GM18870 (cell line): ENCODE data around the gene INPP5A.
"Not testable (repeated sequence)": the region's sequence is repeated elsewhere in the genome, so short reads cannot be mapped to it uniquely, and the experiment has no call there.

Source experiments
- ATAC-seq: cut with Tn5 transposase; IDR thresholded peaks from one replicate; pipeline ENCODE4 v1.9.1; 2021; ENCODE audit warnings: moderate library complexity; ENCODE audit not compliant: unreplicated experiment

Gene INPP5A

GRCh38 chr10:132699411-132700155, 162.0 kb downstream of the INPP5A start:
- ATAC-seq: no peak

DNA sequence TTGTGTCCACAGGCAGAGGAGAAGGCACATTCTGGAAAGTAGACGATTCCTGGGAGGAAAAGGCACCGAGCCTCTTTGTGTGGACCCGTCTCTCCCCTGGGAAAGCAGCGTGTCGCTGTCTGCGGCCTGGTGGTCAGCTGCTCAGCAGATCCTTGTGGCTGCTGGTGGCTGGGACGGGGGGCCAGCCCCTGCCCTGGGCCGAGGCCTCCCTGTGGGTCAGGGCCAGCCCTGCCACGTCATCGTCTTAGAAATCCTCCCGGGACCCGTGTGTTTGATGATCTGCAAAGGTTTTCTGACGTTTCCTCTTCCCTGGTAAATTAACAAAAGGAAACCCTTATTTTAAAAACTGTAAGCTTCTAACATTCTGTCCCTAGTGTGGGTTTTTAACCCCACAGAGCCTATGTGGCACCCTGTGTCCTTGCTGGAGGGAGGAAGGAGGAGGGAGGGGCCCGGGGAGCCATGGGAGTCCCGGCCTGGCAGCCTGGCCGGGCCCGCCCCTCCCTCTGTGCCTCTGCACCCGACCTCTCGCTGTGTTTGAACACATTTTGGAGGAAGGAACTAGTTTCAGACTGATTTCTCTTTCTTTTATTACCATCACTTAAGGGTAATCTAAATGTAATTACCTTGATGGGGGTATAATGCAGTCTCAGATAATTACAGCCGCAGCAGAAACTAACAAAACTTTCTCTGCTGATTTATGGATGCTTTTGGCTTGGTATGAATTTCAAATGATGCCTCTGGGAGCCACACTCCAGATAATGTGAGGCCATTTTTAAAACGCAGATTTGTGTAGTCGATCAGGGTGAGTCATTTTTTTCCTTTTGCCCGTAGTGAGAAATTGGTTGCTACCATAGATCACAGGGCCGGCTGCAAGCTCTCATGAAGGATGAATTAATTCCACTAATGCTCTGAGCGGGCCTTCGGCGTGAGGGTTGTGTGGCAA, 162.8 kb downstream of the INPP5A start:
- no peak for ATAC-seq

GRCh38 chr10:132701099-132701845, 163.7 kb downstream of the INPP5A start:
- ATAC-seq: no peak

- no peak for ATAC-seq
Measured at GRCh38 chr10:132701846-132702190, 164.2 kb downstream of the INPP5A start.

GRCh38 chr10:132702601-132703418, 165.2 kb downstream of the INPP5A start:
- ATAC-seq: no peak

- ATAC-seq: no peak
Measured at GRCh38 chr10:132703419-132704007, 165.9 kb downstream of the INPP5A start.

DNA sequence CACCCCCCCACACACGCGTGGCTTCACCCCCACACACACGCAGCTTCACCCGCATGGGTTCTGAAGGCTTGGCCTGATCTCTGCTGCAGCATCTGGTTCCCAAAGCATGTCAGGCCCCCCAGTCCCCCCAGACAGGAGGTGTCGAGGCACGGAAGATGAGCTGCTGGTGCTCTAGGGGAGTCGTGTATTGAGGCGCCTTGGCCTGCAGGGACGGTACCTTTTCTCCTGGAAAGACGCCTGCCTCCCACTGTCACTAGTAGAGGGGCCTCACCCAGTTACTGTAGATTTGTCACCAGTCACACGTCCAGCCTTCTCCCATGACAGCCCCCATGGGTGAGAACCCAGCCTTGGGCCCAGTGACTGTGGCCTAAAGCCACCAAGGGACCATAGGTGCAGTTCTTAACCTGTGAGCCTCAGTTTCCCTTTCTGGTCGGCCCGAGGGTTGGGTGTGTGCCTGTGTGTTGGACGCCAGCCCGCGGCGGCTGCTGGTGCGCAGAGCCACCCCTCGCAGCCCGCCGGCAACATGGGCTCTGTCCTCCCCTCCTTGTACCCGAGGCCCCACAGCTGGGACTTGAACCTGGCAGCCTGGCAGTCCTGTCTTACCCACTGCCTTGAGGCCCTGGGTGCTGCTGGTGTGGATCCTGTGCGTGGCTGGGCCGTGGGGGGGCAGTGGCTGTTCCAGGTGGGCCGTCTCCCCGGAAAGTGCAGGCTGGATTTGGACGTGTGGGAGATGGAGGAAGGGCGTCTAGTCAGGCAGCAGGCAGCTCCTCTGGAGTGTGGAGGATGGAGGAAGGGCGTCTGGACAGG, 166.6 kb downstream of the INPP5A start:
- ATAC-seq: no peak

- not testable (repeated sequence) for ATAC-seq
Measured at GRCh38 chr10:132704815-132705064, 167.2 kb downstream of the INPP5A start.

DNA sequence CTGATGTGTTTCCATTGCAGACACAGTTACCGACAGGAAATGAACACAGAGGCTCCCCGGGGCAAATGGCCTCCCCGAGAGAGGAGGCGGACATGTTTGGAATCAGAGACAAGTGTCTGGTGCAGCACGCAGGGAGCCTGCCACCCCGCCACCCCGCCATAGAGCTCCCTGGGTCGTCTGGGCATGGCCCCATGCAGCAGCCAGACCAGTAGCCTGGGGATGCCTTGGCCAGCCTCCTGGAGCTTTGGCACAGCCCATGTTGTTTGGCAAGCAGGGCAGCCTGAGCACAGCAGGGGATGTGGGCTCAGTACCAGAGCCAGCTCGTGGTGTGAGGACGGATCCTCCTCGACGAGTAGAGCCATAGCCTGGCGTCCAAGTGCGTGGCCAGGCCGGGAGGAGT, 167.6 kb downstream of the INPP5A start:
- no peak for ATAC-seq

- ATAC-seq: no peak
Measured at GRCh38 chr10:132705943-132706342, 168.4 kb downstream of the INPP5A start.

DNA sequence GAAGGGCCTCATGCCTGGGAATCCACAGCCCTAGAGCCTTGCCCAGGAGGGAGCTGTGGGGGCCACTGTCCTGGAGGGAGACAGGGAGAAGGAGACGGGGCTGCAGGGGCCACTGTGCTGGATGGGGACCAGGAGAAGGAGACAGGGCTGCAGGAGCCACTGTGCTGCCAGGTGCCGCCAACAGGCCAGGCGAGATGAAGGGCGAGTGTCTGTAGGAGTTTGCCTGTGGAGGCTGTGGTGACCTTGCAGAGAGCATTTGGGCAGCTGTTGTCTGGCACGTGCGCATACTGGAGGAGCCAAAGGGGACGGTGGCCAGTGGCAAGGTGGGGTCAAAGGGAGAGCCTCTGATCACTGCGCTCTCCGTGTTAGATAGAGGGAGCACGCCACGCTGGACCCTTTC, 169.1 kb downstream of the INPP5A start:
- no peak for ATAC-seq

GRCh38 chr10:132707121-132707775, 169.7 kb downstream of the INPP5A start:
- no peak for ATAC-seq

DNA sequence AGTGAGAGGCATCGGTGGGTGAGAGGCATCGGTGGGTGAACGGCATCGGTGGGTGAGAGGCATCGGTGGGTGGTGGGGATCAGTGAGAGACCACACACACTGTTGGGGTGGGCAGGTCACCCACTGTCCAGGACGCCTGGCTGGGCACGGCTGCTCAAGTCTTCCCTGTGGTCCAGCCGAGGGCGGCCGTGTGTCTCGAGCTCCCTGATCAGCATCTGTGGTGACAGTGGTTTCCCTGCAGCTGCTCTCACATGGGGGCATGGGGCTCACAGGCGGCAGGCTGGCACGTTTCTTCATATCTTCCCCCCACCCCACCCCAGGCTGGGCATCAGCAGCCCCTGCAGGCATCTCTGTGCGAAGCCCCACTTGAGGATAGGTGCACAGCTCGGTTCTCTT, 170.2 kb downstream of the INPP5A start:
- ATAC-seq: no peak

DNA sequence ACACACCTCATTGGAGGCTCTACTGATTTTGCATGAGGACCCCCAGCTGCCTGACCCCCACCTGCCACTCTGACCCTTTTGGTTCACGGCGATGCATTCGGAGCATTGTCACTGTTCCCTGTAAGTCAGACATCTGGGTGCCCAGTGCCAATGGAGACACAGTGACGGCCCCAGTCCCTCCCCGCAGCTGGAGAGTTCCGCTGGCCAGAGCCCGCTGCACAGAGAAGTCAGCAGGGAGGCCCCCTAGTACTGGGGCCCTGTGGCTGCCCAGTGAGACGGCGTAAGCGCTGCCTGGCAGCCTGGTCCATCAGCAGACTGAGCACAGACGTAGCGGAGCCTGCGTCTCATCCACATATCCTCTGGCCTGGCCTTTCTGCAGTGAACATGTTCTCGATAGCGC, 170.9 kb downstream of the INPP5A start:
- no peak for ATAC-seq

- no peak for ATAC-seq
Measured at GRCh38 chr10:132708936-132709335, 171.3 kb downstream of the INPP5A start.

- ATAC-seq: no peak
Measured at GRCh38 chr10:132709471-132709951, 171.9 kb downstream of the INPP5A start.

GRCh38 chr10:132710036-132710686, 172.6 kb downstream of the INPP5A start:
- ATAC-seq: no peak
